ENCODE results near the gene DSTN. TPM values are rescaled to one million over a fixed set of nuclear protein-coding genes. Genes with fewer than 3 reads are reported as not detected.

The DSTN gene
- total RNA-seq, 1 donor: 20.2 TPM

Other genes with a start within 250 kb of the DSTN start
- 0.54 TPM for gene BFSP1, start 38.7 kb upstream of the DSTN start, total RNA-seq
- gene RRBP1, start 112.2 kb downstream of the DSTN start, total RNA-seq: 56.6 TPM
- not detected for gene BANF2, start 129.9 kb downstream of the DSTN start, total RNA-seq

All from hematopoietic multipotent progenitor cell (in vitro differentiated cells).